Measurements from ENCODE around the gene PLEKHM3.

- TF ChIP-seq CTCF (IDR thresholded peaks at IDR 0.05) (no peak), POLR2A (IDR thresholded peaks at IDR 0.05) (no peak), POLR2AphosphoS5 (IDR thresholded peaks at IDR 0.05) (no peak)
Measured at GRCh38 chr2:208074610-208075356, 49.5 kb upstream of the PLEKHM3 start.
